GM18868 (cell line): ENCODE data around the gene GSG1L.

Experiments used
- ATAC-seq: cut with Tn5 transposase; IDR thresholded peaks from one replicate; pipeline ENCODE4 v1.9.1; 2021; ENCODE audit warnings: mild to moderate bottlenecking, moderate library complexity; ENCODE audit not compliant: unreplicated experiment

Gene GSG1L

DNA sequence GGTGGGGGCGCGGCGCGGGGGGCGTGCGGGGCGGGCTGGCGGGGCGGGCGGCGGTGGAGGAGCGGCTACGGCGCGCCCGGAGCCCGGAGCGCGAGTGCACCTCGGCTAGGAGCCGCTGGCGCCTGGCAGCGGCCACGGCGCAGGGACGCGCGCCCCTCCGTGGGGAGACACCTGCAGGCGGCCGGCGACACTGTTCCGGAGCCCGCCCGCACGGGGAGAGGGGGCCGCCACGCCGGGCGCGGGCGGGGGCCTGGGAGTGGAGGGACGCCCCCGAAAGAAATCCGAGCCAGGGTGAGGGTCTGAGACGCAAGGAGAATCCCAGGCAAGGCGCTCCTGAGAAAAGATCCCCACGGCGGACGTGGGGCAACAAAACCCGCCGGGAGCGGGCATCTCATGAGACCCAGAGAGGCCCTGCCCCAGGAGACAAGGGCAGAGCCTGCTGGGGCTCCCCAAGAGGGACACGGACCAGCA, at the start of gene GSG1L:
GSG1L (minus strand) TSS at position 124 of the 471 bp plus-strand sequence. CDS start 290 bp downstream, outside the sequence.
- ATAC-seq, result no peak

- no peak for ATAC-seq
Observed at GRCh38 chr16:28112908-28113307, 49.4 kb upstream of the GSG1L start.

DNA sequence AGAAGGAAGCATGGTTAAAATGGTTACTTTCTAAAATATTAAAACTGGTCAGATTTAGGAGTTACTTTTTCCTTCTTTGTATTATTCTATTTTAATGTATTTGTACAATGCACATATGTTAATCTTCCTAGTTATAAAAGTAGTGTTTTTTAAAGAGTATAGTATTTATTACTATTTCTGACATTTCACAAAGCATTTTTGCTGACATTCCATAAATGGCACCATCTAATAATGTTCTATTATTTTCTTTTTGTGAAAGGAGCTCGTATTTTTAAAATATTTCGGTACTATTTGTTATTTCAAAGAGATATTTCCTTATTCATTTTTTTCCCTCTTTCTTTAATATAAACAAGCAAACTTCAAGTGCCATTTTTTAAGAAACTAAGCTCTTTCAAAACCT, 47.5 kb upstream of the GSG1L start:
- ATAC-seq, result no peak

- ATAC-seq, result no peak
Observed at GRCh38 chr16:28110479-28110878, 47.0 kb upstream of the GSG1L start.

DNA sequence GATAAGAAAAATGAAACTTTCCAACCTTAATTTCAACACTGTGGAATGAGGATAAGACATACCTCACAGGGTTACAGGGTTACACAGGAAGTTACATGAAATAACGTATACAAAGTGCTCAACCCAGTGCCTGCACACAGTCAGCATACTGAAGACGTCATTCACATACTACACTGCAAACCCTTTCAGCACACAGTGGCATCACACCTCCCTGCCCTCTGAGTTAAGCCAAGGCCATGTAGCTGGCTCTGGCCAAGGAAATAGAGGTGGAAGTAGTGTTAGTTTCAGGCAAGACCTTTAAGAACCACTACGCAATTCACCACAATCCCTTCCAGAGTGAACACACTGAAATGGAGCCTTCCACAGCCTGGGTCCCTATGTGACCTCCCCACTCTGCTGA, 46.6 kb upstream of the GSG1L start:
- ATAC-seq, result no peak

- no peak for ATAC-seq
Observed at GRCh38 chr16:28108590-28109247, 45.2 kb upstream of the GSG1L start.

DNA sequence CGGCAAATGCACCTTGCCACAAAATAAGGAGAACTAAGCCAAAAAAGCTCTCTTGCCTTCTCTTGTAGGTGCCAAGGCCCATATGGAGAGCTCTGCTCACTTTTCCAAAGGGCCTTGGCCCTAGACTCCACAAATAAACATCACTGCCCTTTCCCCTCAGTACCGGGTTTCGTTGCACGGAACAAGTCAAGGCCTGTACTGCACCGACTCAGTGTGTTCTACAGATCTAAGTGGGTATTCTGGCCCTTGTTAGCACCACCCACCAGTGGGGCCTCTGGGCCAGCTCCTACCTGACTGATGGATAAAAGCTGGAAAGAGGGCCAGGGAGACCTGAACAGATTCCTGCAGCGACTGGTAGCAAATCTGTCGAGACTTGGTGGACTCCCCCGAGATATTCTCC, 43.7 kb upstream of the GSG1L start:
- ATAC-seq, result no peak

DNA sequence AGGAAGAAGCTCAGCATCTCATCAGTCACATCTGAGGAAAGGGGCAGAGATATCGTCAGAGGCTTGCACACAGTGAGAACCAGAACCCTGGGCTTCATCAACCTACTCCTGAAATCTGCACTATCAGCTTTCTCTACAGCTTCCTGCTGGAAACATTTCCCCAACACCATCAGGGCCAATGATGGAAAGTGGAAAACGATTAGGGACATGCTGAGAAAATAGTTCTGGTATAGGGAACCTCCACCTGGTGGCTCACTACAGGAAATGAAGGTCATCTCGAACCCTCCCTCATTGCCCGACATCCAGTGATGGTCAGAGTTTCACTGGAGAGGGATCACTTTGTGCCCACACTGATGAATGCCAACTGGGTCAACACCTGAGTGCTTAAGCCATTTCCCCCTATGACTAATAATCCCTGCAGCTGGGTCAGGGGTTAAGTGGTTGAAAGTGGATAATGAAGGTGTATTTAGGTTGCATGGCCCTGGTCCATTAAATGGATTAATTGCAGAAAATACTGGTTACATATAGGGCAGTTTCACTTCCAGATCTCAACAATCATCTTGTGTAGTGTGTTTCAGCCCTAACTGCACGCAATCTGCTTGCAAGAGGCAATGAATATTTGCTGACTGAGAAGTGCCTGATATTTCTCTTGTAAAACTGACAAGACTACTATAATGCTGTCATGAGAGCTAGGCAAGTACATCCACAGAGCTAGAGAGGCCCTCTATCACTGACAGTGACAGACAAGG, 43.1 kb upstream of the GSG1L start:
- ATAC-seq, result no peak

GRCh38 chr16:28105954-28106353, 42.4 kb upstream of the GSG1L start:
- no peak for ATAC-seq

DNA sequence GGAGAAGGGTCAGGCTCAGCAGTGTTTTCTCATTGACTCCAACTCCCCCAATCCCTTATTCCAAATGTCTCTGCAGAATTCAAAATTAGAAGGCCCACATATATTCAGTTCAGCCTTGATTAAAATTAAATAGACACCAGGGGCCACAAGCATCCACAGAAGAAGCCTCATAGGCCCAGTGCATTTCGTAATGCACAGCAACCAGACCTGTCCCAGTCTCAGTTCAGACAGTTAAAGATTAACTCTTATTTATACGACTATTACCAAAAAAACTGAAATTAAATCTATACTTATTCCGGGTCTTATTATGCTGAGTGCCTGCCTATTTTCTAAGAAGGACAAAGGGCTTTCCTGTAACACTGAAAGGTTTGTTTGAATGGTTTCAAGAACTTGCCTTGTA, 41.8 kb upstream of the GSG1L start:
- no peak for ATAC-seq

DNA sequence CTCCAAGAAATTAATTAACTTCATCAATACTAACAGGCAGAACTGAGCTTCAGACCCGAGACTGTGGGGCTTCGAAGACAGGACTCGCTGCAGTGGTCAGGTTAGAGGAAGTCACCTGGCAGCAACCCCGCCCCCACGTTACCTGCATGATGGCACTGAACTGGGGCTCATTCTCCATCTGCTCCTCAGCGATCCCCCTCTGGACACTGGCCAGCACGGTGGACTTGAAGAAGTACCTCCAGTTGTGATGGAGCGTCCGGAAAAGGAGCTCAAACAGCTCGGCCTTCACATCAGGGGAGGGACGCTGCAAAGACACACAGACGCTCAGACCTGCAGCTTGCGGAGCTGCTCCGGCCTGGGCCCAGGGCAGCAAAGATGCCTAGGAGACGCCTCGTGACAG, 40.9 kb upstream of the GSG1L start:
- no peak for ATAC-seq

DNA sequence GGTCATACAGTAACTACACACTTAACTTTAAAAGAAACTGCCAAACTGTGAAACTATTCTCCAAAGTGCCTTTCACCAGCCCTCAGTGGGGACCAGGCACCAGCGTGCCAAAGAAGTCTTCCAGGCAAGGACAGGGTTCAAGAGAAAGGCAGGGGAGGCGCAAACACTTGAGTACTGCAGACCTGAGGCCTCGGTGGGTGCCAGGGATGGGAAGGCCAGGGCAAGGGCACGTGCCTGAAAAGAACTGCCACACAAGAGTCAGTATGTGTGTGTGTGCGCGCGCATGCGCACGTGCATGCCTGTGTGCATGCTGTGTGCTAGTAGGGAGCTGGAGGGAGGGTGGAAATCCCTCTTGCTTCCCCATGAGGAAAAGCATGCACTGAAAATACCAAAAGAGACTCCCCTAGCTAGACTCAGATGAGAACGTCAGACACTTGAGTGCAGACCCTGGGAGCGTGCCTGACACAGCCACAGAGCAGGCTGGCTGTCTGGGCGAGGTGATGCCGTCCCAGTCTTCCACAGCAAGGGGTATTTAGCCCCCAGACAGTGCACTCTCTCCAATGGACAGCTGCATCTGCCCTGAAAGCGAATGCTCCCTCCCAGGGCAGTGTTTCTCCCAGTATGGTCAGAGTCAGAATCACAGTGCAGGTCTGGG, 40.1 kb upstream of the GSG1L start:
- ATAC-seq, result no peak

GRCh38 chr16:28101533-28101890, 38.0 kb upstream of the GSG1L start:
- no peak for ATAC-seq

DNA sequence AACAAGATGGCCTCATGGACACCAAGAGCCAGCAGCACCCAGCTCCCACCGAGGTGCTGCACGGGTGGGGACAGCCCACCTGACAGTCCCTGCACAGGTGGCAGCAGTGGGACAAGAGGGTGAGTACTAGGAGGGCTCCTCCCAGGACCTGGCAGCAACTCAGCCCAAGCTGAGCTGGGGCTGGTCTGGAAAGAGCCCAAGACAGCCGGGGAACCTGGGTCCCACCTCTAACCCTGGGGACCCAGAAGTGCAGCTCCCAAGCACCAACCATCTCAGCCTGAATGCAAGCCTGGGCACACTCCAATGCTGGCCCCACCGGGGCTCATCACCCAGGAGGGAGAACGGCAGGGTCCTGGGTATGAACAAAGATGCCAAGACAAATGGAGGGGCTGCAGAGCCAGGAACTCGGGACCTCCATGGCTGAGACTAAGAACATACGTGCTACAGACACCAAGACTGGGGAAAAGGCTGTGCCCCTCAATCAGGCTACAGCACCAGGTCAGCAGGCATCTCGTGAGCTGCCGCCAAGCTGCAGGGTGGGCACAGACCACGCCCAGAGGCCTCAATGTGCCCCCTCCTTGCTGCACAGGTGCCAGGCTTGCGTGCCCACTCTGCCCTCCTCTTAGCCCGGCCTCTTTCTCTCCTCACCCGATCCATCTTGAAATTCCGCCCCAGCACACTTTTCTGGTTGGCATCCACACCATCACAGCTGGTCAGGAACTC, 37.5 kb upstream of the GSG1L start:
- ATAC-seq, result no peak

DNA sequence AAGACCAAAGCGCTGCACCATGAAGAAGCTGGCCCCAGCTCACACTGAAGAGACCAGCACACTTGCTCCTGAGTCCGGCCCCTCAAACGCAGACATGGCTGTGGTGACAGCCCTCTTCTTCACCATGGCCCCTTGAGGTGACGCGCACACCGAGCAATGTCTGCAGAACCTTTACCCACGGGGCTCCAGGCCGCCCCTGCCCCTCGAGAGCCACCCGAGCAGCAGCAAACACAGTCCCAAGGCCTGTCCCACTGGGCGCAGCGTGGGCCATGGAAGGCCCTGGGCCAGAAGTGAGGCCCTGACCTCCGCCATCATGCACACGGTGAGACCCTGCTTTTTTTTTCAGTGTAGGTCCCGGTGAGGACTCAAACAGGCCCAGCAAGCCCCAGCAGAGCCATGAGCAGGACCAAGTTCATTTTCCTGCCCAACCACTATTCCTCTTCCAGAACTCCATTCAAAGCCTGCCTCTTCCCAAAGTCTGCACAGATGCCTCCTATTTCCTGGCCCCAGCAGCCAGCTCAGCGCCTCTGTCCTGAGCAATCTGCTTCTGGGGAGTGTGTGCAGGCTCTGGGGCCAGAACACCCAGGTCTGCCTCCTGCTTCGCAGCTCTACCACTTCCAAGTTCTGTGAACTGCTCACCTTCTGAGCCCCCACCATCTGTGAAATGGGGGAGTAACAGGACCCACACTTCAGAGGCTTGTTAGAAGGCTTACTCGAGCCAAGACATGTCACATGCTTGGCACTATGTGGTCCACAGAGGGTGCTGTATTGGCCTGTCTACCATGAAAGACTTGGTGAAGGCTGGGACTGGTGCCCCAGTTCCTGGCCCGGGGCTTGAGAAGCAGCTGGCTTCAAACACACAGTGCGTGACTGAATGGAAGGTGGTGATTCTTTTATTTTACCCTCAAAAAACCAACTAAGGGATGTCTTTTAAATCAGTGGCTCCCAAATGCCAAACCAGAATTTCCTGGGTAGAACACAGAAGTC, 35.7 kb upstream of the GSG1L start:
- no peak for ATAC-seq

DNA sequence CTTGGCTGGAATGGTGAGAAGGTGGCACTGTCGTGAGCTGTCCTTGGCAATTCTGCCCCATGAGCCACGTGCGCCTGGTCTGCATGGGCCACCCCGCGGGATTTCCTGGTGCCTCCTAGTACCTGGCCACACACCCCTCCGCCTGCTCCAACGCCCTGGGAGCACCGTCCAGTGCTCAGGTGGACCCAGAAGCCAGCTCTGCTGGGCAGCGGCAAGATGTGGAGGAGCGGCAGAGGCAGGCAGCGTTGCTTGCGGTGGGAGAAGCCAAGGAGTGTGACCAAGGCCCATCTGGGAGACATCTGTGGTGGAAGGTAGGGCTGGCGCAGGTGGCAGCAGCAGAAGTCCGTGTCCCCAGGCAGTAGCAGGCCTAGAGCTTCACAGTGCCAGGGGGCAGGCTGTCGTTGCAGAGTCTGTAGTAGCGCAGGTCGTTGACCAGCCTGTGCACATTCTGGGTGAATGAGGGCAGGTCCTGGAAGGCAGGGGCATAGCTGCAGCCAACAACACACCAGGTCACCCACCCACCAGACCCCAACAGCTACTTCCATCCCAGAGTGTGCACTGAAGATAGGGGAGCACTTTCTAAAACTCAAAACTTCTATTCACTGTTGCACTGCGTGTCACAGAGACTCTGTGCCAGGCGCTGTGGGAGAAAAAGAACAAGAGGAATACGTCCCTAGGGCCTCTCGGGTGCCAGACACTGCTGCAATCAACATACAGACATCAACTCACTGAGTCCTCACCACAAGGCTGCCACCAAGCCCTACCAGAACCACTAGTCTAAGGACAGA, 34.9 kb upstream of the GSG1L start:
- no peak for ATAC-seq

- no peak for ATAC-seq
Observed at GRCh38 chr16:28096983-28097899, 33.7 kb upstream of the GSG1L start.

GRCh38 chr16:28093385-28093725, 29.8 kb upstream of the GSG1L start:
- no peak for ATAC-seq
